GM18909 (cell line): ENCODE measurements around the gene GATAD2B.

ENCODE experiments used
- ATAC-seq: cut with Tn5 transposase; IDR thresholded peaks from one replicate; pipeline ENCODE4 v1.9.1; 2021; ENCODE audit warnings: mild to moderate bottlenecking; ENCODE audit not compliant: unreplicated experiment, poor library complexity

The GATAD2B gene

GRCh38 chr1:153922972-153923925 is at the start of gene GATAD2B:
GATAD2B (minus strand) TSS chr1:153922972; CDS start chr1:153828347, 94,625 bp downstream.
- peak; percentile 92 for ATAC-seq

- no peak for ATAC-seq
These were observed 47.6 kb upstream of the GATAD2B start for GRCh38 chr1:153970346-153970745.

GRCh38 chr1:153968972-153969371 is 46.2 kb upstream of the GATAD2B start:
- ATAC-seq, result no peak

- no peak for ATAC-seq
These were observed 45.6 kb upstream of the GATAD2B start for GRCh38 chr1:153968408-153968807.

DNA sequence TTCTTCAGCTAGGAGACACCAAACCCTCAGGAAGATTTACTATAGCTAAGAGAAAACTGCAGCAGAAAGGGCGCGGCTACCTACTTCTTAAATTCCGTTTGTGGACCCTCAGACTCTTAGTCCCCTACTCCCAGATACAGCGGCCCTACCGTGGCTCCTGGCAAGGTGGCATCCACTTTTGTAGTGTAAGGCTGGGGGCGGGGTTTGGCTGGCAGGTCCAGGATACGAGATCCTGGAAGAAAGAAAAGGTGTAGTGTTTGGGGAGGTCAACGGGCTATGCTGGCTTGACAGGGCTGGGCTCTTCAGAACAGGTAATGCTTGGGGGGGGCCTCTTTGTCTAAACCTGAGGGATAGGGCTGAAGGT is 45.2 kb upstream of the GATAD2B start:
- ATAC-seq, result no peak

DNA sequence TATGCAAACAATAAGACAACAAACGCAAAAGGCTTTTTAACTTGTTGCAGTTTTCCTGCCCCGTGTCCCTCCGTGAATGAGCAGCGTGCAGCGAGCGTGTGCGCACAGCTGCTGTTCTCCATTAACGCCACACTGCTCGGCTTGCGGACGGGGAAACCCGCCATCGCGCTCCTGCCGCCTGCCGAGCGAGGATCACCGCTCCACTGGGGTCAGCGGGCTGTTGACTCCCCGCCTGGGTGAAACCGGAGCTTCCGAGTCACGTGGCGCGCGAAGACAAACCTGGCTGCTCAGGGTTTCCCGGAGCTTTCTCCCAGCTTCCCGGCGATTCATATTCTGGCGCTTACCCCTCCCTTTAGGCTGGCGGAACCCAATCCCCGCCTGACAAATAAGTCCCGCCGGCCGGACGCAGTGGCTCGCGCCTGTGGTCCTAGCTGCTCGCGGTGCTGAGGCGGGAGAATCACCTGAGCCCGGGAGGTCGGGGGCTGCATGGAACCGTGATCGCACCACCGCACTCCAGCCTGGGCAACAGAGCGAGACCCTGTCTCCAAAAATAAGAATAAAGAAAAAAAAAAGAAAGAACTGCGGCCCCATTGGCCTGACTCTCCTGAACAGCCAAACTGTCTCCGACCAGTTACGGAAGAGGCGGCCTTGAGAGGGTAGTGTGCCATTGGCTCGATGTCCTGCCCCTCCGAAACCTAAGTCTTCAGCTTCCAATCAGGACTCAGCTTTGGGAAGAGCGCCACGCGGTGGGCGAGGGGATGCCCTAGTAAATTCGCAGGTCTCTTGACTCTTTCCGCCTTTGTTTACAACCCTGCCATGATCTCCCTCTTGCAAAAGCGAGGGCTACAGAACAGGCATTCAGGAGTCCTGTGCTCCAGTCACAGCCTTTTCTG is 44.6 kb upstream of the GATAD2B start, which contains the start of gene CREB3L4:
Gene CREB3L4, plus strand, starts transcription at position 796 of the 893 bp plus-strand sequence. CDS start 624 bp downstream, outside the sequence.
- peak; percentile 73 for ATAC-seq

- ATAC-seq, result no peak
These were observed 41.1 kb upstream of the GATAD2B start for GRCh38 chr1:153963850-153964331.

DNA sequence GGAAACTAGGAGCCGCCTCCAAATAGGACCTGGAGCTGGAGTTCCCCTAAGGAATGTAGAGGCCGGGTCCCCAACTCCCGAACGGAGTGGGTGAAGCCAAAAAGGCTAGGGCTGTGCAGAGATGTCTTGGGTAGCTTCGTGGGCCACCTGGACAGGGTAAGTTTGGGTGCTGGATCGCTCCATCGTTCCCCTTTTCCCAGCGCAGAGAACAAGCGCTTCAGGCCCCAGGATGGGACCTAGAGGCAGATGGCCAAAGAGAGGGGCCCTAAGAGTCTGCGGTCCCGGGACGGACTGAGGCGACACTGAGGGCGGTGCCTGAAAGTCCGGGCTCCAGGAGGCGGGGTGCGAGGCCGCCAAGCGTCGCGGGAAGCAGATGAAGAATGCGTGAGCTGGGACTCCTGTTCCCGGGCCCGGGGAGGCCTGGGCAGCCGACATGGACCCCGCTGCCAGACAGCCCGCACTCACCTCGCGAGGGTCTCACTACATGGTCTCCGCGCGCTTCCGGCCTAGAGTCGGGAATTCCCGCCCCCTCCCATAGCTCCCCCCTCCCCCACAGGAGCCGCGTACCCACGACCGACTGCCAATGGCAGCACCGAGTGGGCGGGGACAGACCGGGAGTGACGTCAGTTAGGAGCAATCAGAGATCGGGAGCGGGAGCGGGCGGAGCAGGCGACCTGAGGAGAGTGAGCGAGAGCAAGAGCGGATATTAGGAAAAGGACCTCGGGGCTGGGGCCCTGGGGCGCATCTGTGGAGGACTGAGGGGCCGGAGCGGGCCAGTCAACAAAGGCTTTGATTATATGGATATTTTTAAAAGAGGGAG is 40.5 kb upstream of the GATAD2B start, which contains the start of gene SLC39A1:
Gene SLC39A1, minus strand, starts transcription at position 508 of the 820 bp plus-strand sequence. CDS start 822 bp downstream, outside the sequence.
- ATAC-seq, result peak; percentile 47

DNA sequence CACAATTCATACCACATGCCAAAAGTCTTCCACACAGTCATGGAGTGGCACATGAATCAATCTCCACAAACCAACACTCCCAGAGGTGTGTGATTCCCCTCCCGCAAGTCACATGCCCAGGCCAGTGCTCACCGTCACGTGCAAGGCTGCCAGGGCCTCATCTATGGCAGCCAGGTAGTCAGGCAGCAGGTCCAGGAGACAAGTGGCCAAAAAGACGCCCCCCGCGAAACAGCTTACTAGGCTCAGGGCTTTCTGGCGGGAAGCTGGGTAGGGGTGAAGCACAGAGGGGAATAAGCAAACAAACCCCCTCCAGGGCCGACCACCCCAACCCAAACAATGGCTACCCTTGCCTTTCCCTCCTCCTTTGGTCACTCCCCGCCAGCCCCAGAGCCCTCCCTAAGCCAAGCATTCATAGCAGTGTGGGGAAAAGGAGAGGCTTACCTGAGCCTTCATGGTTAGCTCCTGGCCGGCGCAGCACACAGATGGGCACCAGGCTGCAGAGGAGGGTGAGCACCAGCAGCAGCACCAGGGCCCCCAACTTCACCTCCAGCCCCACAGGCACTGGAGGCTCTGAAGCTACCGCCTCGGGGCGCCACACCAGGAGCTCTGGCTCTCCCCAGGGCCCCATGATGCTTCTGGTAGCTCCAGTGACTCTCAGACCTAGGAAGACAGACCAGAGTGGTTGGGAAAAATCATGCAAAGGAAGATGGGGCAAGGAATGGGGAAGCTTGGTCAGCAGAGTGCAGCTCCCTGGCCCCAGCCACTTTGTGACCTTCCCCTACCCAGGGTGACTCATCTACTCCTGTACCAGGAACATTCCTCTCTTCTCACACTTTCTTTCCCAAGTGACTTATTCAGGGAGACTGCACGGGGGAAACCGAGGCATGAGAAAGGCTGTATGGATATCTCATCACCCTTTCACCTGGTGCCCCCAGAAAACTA is 39.6 kb upstream of the GATAD2B start:
- no peak for ATAC-seq

DNA sequence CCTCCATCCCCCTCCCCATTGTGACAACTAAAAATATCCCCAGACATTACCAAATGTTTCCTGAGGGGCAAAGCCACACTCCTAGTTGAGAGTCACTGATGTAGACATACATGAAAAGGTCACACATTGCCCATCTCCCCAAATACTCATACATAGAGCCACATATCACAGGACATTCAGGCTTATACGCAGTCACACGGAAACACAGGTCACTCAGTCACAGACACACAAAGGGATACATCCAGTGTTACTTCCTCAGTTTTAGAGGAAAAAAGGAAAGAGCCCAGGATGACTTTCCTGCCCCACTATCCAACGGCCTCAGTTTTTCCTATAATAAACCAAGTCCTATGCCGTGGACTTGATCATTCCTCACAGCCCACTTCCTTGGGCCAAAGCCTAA is 38.6 kb upstream of the GATAD2B start:
- no peak for ATAC-seq

DNA sequence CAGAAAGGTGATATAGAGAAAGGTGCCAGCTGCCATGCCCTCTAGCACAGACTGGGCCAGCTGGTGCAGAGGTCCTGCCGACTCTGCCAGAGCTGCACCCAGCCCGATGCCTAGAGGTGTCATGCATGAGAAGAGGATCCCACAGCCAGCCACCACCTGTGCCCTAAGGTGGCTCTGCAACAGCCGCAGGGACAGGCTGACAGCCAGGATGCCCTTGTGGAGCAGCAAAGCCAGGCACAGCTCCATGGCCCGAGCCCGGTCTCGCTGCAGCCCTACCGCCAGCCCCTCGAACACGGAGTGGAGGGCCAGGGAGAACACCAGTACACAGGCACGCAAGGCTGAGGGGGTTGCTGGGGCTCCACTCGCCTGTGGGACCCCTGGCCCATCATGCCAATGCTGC is 37.4 kb upstream of the GATAD2B start:
- ATAC-seq, result no peak

GRCh38 chr1:153959454-153959853 is 36.7 kb upstream of the GATAD2B start:
- no peak for ATAC-seq

DNA sequence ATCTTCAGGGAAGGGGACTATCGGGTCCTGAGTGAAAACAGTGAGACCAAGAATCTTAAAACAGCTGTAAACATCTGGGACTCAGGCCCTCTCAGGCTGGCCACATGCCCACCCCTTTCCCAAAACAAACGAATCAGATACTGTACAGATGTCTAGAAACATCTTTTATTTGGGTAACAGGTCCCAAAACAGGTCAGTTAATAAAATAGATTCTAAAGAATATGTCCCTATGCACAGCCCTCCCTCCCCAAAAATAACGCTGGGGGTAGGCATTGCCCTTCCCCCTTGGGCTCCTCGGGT is 36.1 kb upstream of the GATAD2B start:
- no peak for ATAC-seq

DNA sequence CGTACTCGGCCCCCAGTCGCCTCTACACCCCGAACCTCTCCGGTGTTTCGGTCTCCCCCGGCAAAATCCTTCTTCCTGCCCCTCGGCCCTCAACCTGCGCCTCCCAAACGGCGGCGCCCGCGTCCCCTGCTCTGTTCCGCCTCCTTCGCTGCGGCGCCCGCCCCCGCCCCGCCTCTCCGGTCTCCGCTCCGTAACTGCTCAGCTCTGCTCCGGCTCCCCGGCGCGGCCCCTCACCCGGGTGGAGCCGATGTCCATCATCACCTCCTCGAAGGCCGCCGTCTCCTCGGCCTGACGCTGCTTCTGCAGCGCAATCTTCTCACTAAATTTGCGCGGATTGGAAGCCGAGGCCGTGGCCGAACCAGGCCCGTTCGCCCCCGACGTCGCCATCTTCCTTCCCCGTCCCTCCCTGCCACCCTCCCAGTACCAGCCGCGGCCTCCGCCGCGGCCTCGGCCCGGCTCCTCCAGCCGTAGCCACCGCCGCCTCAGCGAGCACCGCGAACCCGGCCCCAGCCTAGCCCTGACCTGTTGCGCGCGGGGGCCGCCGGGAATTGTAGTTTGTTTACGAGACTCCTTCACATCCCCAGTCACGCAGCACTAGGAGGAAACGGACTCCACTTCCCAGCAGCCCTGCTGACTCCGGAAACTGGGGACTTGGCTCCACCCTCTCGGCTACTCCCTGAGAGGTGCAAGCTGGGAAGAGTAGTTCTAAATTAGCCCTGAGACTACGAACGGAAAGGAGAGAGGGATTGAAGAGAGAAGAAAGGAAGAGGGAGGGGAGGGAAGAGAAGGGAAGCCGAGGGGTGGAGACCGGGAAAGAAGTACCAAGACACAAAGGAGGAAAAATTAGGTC is 35.6 kb upstream of the GATAD2B start, which contains the start of gene CRTC2:
Gene CRTC2, minus strand, starts transcription at position 502 of the 850 bp plus-strand sequence. Its CDS starts 115 bp downstream, at position 387.
- peak; percentile 77 for ATAC-seq

GRCh38 chr1:153957744-153958110 is 35.0 kb upstream of the GATAD2B start:
- peak; percentile 24 for ATAC-seq

DNA sequence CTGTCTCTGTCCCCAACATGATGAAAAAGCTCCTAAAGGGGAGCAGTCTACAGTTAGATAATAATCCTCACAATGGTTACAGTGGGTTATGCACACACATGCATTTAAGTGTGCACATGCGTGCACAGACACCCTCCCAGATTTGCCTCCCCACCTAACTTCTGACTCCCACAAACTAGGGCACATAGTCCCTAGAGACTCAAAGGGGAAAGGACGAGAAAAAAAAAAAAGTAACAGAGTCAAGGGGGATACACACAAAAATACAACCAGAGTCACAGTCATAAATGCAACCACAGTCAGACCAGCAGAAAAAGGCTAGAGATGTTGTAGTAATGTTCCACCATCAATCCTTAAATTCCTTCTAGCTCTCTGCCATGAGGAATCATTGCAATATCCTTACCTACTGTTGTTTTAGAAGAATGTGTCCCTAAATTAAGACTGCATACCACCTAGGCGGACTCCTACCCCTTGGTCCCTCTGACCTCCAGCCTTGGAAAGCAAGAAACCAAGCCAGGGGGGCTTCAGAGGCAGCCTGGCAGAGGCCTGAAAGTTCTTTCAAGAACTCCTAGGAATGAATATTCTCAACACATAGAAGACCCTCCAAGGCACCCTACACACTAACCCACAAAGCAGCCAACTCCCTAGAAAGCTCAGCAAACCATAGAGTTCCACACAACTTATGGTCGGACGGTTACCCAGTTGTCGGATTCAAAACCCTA is 34.4 kb upstream of the GATAD2B start:
- ATAC-seq, result no peak

DNA sequence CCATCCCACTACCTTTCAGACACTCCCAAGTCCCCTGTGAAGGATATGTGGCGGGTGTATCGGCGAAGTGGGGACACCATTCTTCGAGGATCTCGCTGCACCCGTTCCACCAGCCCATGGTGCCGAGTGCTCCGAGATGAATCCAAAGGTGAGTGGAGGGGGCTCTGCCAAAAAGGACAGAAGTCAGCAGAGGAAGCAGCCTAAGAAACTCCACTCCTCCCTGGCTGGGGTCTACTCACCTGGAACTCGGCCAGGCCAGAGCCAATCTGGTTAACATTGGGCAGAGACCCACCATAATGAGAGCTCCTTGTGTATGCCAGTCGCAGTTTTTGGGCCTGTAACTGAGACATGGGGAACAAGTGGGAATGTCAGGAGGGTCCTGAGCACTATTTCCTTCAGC is 32.1 kb upstream of the GATAD2B start:
- no peak for ATAC-seq
